ENCODE measurements around the gene AGBL4. TPM values are rescaled to one million over a fixed set of nuclear protein-coding genes. Genes with fewer than 3 reads are reported as not detected.

Gene AGBL4
- total RNA-seq, 1 donor from 2014 or later, result under 0.01 TPM

- H3K9me3 ChIP-seq (ENCODE audit: control insufficient read depth in 3 of 3, low read length in 3 of 3), result no peaks in the 10 kb centered on the region
- H3K9ac ChIP-seq (ENCODE audit: low read depth in 1 of 3, low read length in 3 of 3), result no peak overlapping the region
- no peak overlapping the region for H3K27ac ChIP-seq (ENCODE audit: low read depth, low read length)
- peaks cover 0 to 4% (median 0%) of the 10 kb centered on the region in 3 donors for H3K27me3 ChIP-seq (ENCODE audit: control insufficient read depth in 3 of 3, insufficient read depth in 3 of 3, low read length in 3 of 3)
- no peaks in the 10 kb centered on the region for H3K36me3 ChIP-seq (ENCODE audit: control insufficient read depth in 3 of 3, insufficient read depth in 3 of 3, low read length in 3 of 3)
- no peaks in the 10 kb centered on the region for H3K4me1 ChIP-seq (ENCODE audit: control insufficient read depth in 3 of 3, insufficient read depth in 3 of 3, low read length in 3 of 3)
- H3K4me3 ChIP-seq (ENCODE audit: low read length in 3 of 3), result no peak overlapping the region
Observed at GRCh38 chr1:48947761-48948537, 1075.8 kb downstream of the AGBL4 start.

GRCh38 chr1:48946070-48946469 lies 1077.7 kb downstream of the AGBL4 start:
- Histone ChIP-seq H3K27ac (ENCODE audit: low read depth, low read length) (no peak overlapping the region), H3K9me3 (ENCODE audit: control insufficient read depth in 3 of 3, low read length in 3 of 3) (no peaks in the 10 kb centered on the region), H3K4me3 (ENCODE audit: low read length in 3 of 3) (no peak overlapping the region), H3K9ac (ENCODE audit: low read depth in 1 of 3, low read length in 3 of 3) (no peak overlapping the region), H3K27me3 (ENCODE audit: control insufficient read depth in 3 of 3, insufficient read depth in 3 of 3, low read length in 3 of 3) (peaks cover 0 to 4% (median 0%) of the 10 kb centered on the region in 3 donors), H3K4me1 (ENCODE audit: control insufficient read depth in 3 of 3, insufficient read depth in 3 of 3, low read length in 3 of 3) (no peaks in the 10 kb centered on the region), H3K36me3 (ENCODE audit: control insufficient read depth in 3 of 3, insufficient read depth in 3 of 3, low read length in 3 of 3) (no peaks in the 10 kb centered on the region)

GRCh38 chr1:48944811-48945210 lies 1078.9 kb downstream of the AGBL4 start:
- Histone ChIP-seq H3K9me3 (ENCODE audit: control insufficient read depth in 3 of 3, low read length in 3 of 3) (no peaks in the 10 kb centered on the region), H3K27ac (ENCODE audit: low read depth, low read length) (no peak overlapping the region), H3K9ac (ENCODE audit: low read depth in 1 of 3, low read length in 3 of 3) (no peak overlapping the region), H3K4me1 (ENCODE audit: control insufficient read depth in 3 of 3, insufficient read depth in 3 of 3, low read length in 3 of 3) (no peaks in the 10 kb centered on the region), H3K27me3 (ENCODE audit: control insufficient read depth in 3 of 3, insufficient read depth in 3 of 3, low read length in 3 of 3) (peaks cover 0 to 4% (median 0%) of the 10 kb centered on the region in 3 donors), H3K4me3 (ENCODE audit: low read length in 3 of 3) (no peak overlapping the region), H3K36me3 (ENCODE audit: control insufficient read depth in 3 of 3, insufficient read depth in 3 of 3, low read length in 3 of 3) (no peaks in the 10 kb centered on the region)

- no peaks in the 10 kb centered on the region for H3K36me3 ChIP-seq (ENCODE audit: control insufficient read depth in 3 of 3, insufficient read depth in 3 of 3, low read length in 3 of 3)
- no peak overlapping the region for H3K27ac ChIP-seq (ENCODE audit: low read depth, low read length)
- no peaks in the 10 kb centered on the region for H3K4me1 ChIP-seq (ENCODE audit: control insufficient read depth in 3 of 3, insufficient read depth in 3 of 3, low read length in 3 of 3)
- no peak overlapping the region for H3K9ac ChIP-seq (ENCODE audit: low read depth in 1 of 3, low read length in 3 of 3)
- no peak overlapping the region for H3K4me3 ChIP-seq (ENCODE audit: low read length in 3 of 3)
- H3K9me3 ChIP-seq (ENCODE audit: control insufficient read depth in 3 of 3, low read length in 3 of 3), result no peaks in the 10 kb centered on the region
- peaks cover 0 to 4% (median 0%) of the 10 kb centered on the region in 3 donors for H3K27me3 ChIP-seq (ENCODE audit: control insufficient read depth in 3 of 3, insufficient read depth in 3 of 3, low read length in 3 of 3)
Observed at GRCh38 chr1:48943826-48944225, 1079.9 kb downstream of the AGBL4 start.

- Histone ChIP-seq H3K4me3 (ENCODE audit: low read length in 3 of 3) (no peak overlapping the region), H3K9me3 (ENCODE audit: control insufficient read depth in 3 of 3, low read length in 3 of 3) (no peaks in the 10 kb centered on the region), H3K27me3 (ENCODE audit: control insufficient read depth in 3 of 3, insufficient read depth in 3 of 3, low read length in 3 of 3) (peaks cover 0 to 4% (median 0%) of the 10 kb centered on the region in 3 donors), H3K27ac (ENCODE audit: low read depth, low read length) (no peak overlapping the region), H3K36me3 (ENCODE audit: control insufficient read depth in 3 of 3, insufficient read depth in 3 of 3, low read length in 3 of 3) (no peaks in the 10 kb centered on the region), H3K4me1 (ENCODE audit: control insufficient read depth in 3 of 3, insufficient read depth in 3 of 3, low read length in 3 of 3) (no peaks in the 10 kb centered on the region), H3K9ac (ENCODE audit: low read depth in 1 of 3, low read length in 3 of 3) (no peak overlapping the region)
Observed at GRCh38 chr1:48943393-48943792, 1080.4 kb downstream of the AGBL4 start.

- H3K9me3 ChIP-seq (ENCODE audit: control insufficient read depth in 3 of 3, low read length in 3 of 3), result no peaks in the 10 kb centered on the region
- no peak overlapping the region for H3K9ac ChIP-seq (ENCODE audit: low read depth in 1 of 3, low read length in 3 of 3)
- no peaks in the 10 kb centered on the region for H3K27me3 ChIP-seq (ENCODE audit: control insufficient read depth in 3 of 3, insufficient read depth in 3 of 3, low read length in 3 of 3)
- H3K27ac ChIP-seq (ENCODE audit: low read depth, low read length), result no peak overlapping the region
- no peak overlapping the region for H3K4me3 ChIP-seq (ENCODE audit: low read length in 3 of 3)
- H3K36me3 ChIP-seq (ENCODE audit: control insufficient read depth in 3 of 3, insufficient read depth in 3 of 3, low read length in 3 of 3), result no peaks in the 10 kb centered on the region
- no peaks in the 10 kb centered on the region for H3K4me1 ChIP-seq (ENCODE audit: control insufficient read depth in 3 of 3, insufficient read depth in 3 of 3, low read length in 3 of 3)
Observed at GRCh38 chr1:48940962-48941732, 1082.6 kb downstream of the AGBL4 start.

- no peak overlapping the region for H3K9ac ChIP-seq (ENCODE audit: low read depth in 1 of 3, low read length in 3 of 3)
- no peaks in the 10 kb centered on the region for H3K9me3 ChIP-seq (ENCODE audit: control insufficient read depth in 3 of 3, low read length in 3 of 3)
- H3K36me3 ChIP-seq (ENCODE audit: control insufficient read depth in 3 of 3, insufficient read depth in 3 of 3, low read length in 3 of 3), result no peaks in the 10 kb centered on the region
- no peaks in the 10 kb centered on the region for H3K4me1 ChIP-seq (ENCODE audit: control insufficient read depth in 3 of 3, insufficient read depth in 3 of 3, low read length in 3 of 3)
- H3K27me3 ChIP-seq (ENCODE audit: control insufficient read depth in 3 of 3, insufficient read depth in 3 of 3, low read length in 3 of 3), result no peaks in the 10 kb centered on the region
- H3K27ac ChIP-seq (ENCODE audit: low read depth, low read length), result no peak overlapping the region
- H3K4me3 ChIP-seq (ENCODE audit: low read length in 3 of 3), result no peak overlapping the region
Observed at GRCh38 chr1:48940354-48940753, 1083.4 kb downstream of the AGBL4 start.

- H3K4me1 ChIP-seq (ENCODE audit: control insufficient read depth in 3 of 3, insufficient read depth in 3 of 3, low read length in 3 of 3), result no peaks in the 10 kb centered on the region
- H3K4me3 ChIP-seq (ENCODE audit: low read length in 3 of 3), result no peak overlapping the region
- H3K9me3 ChIP-seq (ENCODE audit: control insufficient read depth in 3 of 3, low read length in 3 of 3), result no peaks in the 10 kb centered on the region
- H3K36me3 ChIP-seq (ENCODE audit: control insufficient read depth in 3 of 3, insufficient read depth in 3 of 3, low read length in 3 of 3), result no peaks in the 10 kb centered on the region
- H3K9ac ChIP-seq (ENCODE audit: low read depth in 1 of 3, low read length in 3 of 3), result no peak overlapping the region
- no peak overlapping the region for H3K27ac ChIP-seq (ENCODE audit: low read depth, low read length)
- no peaks in the 10 kb centered on the region for H3K27me3 ChIP-seq (ENCODE audit: control insufficient read depth in 3 of 3, insufficient read depth in 3 of 3, low read length in 3 of 3)
Observed at GRCh38 chr1:48939828-48940227, 1083.9 kb downstream of the AGBL4 start.

- no peak overlapping the region for H3K27ac ChIP-seq (ENCODE audit: low read depth, low read length)
- H3K9ac ChIP-seq (ENCODE audit: low read depth in 1 of 3, low read length in 3 of 3), result no peak overlapping the region
- H3K4me1 ChIP-seq (ENCODE audit: control insufficient read depth in 3 of 3, insufficient read depth in 3 of 3, low read length in 3 of 3), result no peaks in the 10 kb centered on the region
- H3K27me3 ChIP-seq (ENCODE audit: control insufficient read depth in 3 of 3, insufficient read depth in 3 of 3, low read length in 3 of 3), result no peaks in the 10 kb centered on the region
- H3K4me3 ChIP-seq (ENCODE audit: low read length in 3 of 3), result no peak overlapping the region
- no peaks in the 10 kb centered on the region for H3K9me3 ChIP-seq (ENCODE audit: control insufficient read depth in 3 of 3, low read length in 3 of 3)
- H3K36me3 ChIP-seq (ENCODE audit: control insufficient read depth in 3 of 3, insufficient read depth in 3 of 3, low read length in 3 of 3), result no peaks in the 10 kb centered on the region
Observed at GRCh38 chr1:48939042-48939441, 1084.7 kb downstream of the AGBL4 start.

- H3K36me3 ChIP-seq (ENCODE audit: control insufficient read depth in 3 of 3, insufficient read depth in 3 of 3, low read length in 3 of 3), result no peaks in the 10 kb centered on the region
- no peak overlapping the region for H3K4me3 ChIP-seq (ENCODE audit: low read length in 3 of 3)
- no peaks in the 10 kb centered on the region for H3K27me3 ChIP-seq (ENCODE audit: control insufficient read depth in 3 of 3, insufficient read depth in 3 of 3, low read length in 3 of 3)
- no peak overlapping the region for H3K9ac ChIP-seq (ENCODE audit: low read depth in 1 of 3, low read length in 3 of 3)
- no peak overlapping the region for H3K27ac ChIP-seq (ENCODE audit: low read depth, low read length)
- H3K4me1 ChIP-seq (ENCODE audit: control insufficient read depth in 3 of 3, insufficient read depth in 3 of 3, low read length in 3 of 3), result no peaks in the 10 kb centered on the region
- H3K9me3 ChIP-seq (ENCODE audit: control insufficient read depth in 3 of 3, low read length in 3 of 3), result no peaks in the 10 kb centered on the region
Observed at GRCh38 chr1:48937732-48938131, 1086.0 kb downstream of the AGBL4 start.

Data from skeletal muscle tissue (tissue), 4 donors.